Adipose tissue (tissue), 3 donors: ENCODE data around the gene CGNL1. TPM values are rescaled to one million over a fixed set of nuclear protein-coding genes. Genes with fewer than 3 reads are reported as not detected.

Experiments used
- H3K27ac ChIP-seq: one replicate; pipeline ENCODE4 v1.5.1; 2013; ENCODE audit warnings: low read depth, low read length
- WGBS, 3 donors: extraction: QIAGEN DNeasy Blood & Tissue Kit; methylation state at CpG; one replicate each; pipeline ENCODE4 v1.1.7; 2013; 5-methylcytosine and 5-hydroxymethylcytosine counted together
- polyA plus RNA-seq, 3 donors: library from polyadenylated mRNA; stranded (reverse); fragments of 200-250 nt; gene quantifications; one replicate each; pipeline ENCODE4 v1.2.3, GENCODE V29; 2013
- donor health status: healthy with polysubstance abuse.
- donor health status: Bipolar disorder and iron deficiency.
- donor health status: healthy.

CGNL1 gene
- polyA plus RNA-seq, 3 donors: 2.2 to 12.9 (median 10.3) TPM

DNA sequence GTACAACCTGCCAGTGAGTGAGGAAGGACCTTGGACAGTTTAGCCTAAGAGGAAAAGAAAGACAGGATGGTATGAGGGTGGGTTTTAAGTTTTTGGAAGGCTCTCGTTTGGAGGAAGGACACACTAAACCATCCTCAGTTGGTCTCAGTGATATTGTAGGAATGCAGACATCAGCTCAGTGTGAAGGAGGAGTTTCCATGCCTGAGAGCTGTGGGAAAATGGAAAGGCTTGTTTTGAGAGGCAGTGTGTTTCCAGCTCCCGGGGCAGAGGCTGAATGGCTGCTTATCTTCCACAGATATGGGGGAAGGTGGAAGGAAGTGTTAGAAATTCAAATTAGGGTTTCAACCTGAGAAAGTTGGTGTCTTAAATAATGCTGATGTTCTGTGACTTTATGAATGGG, 125.8 kb downstream of the CGNL1 start:
- WGBS, 3 donors: 18 to 62% (median 59%) methylated on average over 2 of the region's 2 CpGs
- H3K27ac ChIP-seq: no peak overlapping the region

DNA sequence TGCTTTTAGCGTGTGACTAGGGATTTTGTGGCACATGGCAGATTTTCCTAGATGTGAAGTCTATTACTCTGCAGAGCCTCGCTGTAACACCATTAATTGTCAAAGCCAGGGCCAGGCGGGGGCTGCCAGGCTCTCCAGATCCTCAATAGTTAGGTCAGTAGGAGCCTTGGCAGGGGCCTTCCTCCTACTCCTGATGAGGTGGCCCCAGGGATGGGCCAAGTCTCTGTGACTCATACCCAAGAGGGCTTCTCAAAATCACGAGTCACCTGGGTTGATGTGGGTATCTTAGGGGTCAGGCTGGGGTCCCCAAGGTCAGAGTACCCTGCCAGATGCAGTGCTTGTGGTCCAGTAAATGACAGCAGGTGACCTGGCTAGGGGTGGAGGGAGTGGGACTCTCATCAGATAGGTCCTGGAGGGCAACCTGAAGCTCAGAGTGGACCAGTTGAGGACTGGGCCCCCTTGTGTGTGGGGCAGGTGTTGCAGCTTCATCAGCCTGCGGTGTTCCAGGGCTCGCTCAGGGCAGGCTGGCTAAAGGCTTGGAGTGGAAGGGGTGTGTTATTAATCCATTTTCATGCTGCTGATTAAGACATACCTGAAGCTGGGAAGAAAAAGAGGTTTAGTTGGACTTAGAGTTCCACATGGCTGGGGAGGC, 126.9 kb downstream of the CGNL1 start:
- 91 to 96% (median 94%) methylated on average over 6 of the region's 6 CpGs for WGBS, 3 donors
- H3K27ac ChIP-seq: no peak overlapping the region

DNA sequence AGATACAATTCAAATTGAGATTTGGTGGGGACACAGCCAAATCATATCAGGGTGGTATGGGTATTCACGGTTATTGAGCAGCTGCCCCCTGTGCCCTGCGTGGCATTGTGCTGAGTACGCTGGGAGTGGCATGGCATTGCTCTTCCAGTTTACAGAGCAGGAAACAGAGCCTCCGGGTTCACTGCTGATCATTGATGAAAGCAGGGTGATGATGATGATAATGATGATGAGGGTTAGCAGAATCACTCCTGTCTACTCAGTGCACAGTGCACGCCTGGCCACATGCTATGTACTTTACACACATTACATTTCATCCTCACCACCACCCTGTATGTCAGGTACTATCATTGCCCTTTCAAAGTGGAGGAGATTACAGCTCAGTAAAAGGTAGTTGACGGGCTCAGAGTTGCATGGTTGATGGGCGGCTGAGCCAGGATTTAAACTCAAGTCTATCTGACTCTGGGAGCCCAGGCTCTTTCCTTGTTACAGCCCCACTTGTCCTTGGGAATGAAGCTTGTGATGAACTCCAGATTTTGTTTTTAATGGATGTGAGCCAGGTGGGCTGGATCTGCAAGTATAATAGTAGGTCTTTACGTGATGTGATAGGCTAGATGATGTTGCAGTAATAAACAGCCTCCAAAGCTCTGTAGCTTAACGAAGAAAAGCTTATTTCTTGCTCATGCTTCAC, 127.8 kb downstream of the CGNL1 start:
- H3K27ac ChIP-seq: no peak overlapping the region

DNA sequence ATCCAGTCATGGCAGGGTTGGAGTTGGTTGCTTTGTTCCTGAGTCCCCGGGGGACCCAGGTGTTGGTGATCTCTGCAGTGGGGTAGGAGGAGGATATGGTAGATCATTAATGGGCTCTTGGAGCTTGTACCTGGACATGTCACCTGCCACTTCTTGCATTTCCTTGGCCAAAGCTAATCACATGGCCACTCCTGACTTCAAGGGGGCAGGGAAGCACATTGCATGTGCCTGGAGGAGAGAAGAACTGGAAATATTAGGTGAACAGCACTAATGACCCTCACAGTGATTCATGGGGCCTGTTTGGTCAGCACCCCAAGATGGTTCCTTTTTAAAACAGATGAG, 128.3 kb downstream of the CGNL1 start:
- no peak overlapping the region for H3K27ac ChIP-seq
- whole genome bisulfite sequencing, 3 donors: 16 to 72% (median 65%) methylated on average over 1 of the region's 1 CpG

More for the DNA sequence above, 127.8 kb downstream of the CGNL1 start:
- WGBS, 3 donors: 63 to 89% (median 88%) methylated on average over 9 of the region's 9 CpGs

DNA sequence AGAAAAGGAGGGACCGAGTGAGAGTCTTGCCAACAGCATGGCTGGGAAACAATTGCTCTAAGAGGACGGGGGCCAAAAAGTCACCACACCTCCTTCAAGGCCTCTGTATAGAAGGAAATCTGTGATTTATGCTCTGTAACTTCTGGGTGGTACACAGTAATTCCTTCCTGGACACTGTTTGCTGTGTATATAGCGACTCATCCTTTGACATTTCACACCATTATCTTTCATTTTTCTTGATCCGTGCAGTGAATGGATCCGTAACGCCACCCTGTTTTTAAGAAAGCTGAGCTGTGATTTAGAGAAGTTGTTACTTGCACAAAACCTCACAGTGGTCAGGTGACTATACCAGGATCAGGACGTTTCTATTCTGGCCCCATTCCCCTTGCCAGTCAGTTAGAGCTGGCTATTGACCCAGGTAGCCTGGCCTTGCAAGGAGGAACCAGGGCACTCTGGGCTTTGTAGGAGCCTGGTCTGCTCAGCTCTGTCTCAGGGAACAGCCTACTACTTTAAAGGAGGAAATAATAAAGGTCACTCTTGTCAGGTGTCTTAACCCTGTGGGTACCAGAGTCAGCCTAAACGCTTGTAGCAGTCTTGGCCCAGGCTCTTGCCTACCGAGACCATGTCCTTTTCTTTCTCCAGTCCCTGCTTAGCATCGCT, 128.9 kb downstream of the CGNL1 start:
- WGBS, 3 donors: 60 to 82% (median 80%) methylated on average over 10 of the region's 10 CpGs
- no peak overlapping the region for H3K27ac ChIP-seq

DNA sequence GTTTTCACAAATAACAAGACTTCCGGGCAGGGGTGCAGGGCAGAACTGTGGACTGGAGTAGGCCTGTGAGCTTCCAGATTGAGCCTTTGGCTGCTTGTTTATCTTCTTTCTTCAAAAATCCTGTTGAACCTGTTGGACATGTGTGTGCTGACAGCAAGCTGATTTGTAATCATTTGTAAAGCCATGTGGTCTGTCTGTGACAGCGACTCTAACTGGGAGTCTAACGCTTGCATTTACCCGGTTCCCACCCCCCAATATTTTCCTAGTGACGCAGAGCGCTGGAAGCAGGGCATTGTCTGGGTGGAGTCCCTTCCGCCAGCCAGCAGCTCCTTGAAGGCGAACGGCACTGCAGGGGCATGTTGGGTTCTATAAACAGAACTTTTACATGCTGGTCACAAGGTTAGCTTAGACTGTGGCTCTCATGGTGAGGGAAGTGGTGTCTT, 129.7 kb downstream of the CGNL1 start:
- WGBS, 3 donors: 23 to 90% (median 80%) methylated on average over 9 of the region's 9 CpGs
- no peak overlapping the region for H3K27ac ChIP-seq

DNA sequence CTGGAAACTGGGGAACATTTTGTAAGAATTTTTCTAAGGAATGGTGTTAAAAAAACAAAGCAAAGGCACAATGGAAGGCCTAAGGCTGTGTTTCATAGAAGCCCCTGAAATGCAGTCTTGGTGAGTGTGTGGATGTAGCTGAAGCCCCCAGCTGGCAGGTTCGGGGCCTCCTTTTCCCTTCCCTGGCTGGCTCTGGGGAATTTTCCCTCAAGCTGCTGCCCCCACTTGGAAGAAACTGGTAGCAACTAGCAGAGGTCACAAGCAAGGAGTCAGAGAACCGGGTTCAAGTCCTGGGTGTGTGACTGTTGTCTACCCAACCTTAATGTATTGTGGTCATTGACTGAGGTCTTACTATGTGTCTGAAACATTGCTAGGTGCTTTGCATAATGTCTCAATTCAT, 130.1 kb downstream of the CGNL1 start:
- no peak overlapping the region for H3K27ac ChIP-seq
- WGBS, 3 donors: 48 to 92% (median 75%) methylated on average over 2 of the region's 2 CpGs

DNA sequence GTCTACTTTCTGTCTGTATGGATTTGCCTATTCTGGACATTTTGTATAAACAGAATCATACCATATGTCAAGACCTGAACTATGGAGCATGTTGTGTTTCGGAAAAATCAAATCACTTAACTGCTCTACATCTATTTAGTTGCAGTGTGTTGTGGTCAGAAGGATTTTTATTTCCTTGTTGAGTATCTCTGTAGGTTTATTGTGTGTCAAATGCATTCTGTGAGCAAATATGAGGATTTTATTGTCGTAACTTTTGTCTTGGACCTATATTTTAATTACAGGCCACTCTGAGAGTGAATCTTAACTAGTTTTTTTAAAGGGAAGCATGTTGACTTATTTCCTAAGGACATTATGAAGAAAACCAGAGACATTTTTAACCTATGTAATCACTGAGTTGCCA, 130.8 kb downstream of the CGNL1 start:
- H3K27ac ChIP-seq: no peak overlapping the region
- 84 to 93% (median 87%) methylated on average over 2 of the region's 2 CpGs for WGBS, 3 donors

DNA sequence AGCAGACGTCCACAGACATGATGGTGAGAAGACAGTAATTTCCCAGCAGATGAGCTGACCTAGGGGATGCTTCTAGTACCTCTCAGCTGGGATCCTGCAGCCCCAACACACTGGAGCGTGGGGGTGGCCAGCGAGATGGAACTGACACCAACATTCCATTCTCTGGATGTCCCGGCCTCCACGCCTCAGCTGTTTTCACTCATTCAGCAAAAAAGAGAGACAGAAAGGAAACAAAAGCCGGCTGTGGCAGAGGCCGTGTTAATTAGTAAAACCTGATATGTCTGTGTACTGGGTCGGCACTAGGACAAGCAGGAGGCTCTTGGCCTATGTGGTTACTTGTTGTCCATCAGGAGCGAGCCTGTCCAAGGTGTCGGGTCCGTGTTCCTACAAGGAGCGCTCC, 132.8 kb downstream of the CGNL1 start:
- WGBS, 3 donors: 70 to 82% (median 77%) methylated on average over 12 of the region's 12 CpGs
- H3K27ac ChIP-seq: no peak overlapping the region

DNA sequence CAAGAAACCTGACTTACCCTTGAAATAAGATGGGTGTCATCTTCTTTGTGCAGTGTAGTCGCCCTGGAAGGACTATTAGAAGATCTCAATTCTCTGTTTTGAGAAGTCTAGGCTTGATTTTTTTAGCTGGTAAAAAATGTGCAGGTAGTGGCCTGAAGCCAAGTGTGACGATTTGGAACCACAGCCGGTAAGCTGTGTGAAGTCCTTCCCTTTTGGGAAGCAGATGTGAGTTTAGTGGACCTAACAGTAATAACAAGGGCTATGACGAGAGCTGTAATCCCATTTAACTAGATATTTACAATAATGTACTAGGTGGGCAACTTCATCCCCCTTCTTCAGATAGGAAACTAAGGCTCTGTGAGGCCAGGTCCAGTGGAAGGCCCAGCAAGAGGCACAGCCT, 133.7 kb downstream of the CGNL1 start:
- no peak overlapping the region for H3K27ac ChIP-seq
- 31 to 50% (median 47%) methylated on average over 4 of the region's 4 CpGs for WGBS, 3 donors

DNA sequence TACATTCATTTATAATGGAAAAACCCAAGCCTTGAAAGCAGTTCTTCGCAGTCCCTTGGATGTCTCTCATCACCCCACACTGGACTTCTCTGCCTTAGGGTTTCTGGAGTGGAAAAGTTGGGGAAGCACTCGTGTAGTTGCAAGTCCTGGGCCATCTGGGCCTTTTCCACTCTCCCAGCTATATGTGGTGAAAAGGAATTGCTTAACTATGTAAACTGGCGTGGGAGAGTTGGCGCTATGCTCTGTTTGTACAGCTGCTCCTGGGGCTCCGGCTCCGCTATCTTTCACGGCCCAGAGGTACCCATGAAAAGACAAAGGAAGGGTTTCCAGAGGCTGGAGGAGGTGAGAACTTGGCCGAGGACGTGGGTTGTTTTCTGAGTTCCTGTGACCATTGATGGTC, 134.3 kb downstream of the CGNL1 start:
- 39 to 88% (median 85%) methylated on average over 9 of the region's 9 CpGs for WGBS, 3 donors
- H3K27ac ChIP-seq: no peak overlapping the region

DNA sequence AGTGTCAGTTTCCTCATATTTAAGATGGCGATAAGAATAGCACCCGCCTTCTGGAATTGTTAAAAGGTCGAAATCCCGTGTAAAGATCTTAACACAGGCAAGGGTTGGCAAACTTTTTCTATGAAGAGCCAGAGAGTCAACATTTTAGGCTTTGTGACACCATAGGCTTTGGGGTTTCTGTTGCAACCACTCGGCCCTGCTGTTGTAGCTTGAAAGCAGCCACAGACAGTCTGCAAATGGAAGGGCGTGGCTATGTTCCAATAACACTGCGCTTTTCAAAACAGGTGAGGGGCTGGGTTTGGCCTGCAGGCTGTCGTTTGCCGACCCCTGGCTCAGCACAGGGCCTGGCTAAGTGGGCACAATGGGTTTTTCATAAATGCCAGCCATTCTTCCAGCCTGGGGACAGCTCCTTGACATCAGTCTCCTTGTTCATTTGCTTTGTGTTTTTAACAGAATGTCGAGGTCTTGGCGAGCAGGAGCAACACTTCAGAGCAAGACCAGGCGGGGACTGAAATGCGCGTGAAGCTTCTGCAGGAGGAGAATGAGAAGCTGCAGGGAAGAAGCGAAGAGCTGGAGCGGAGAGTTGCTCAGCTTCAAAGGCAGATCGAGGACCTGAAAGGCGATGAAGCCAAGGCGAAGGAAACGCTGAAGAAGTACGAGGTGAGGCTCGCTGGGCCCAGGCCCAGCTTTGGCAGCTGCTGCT, 140.2 kb downstream of the CGNL1 start:
- 80 to 85% (median 81%) methylated on average over 22 of the region's 22 CpGs for WGBS, 3 donors
- no peak overlapping the region for H3K27ac ChIP-seq

DNA sequence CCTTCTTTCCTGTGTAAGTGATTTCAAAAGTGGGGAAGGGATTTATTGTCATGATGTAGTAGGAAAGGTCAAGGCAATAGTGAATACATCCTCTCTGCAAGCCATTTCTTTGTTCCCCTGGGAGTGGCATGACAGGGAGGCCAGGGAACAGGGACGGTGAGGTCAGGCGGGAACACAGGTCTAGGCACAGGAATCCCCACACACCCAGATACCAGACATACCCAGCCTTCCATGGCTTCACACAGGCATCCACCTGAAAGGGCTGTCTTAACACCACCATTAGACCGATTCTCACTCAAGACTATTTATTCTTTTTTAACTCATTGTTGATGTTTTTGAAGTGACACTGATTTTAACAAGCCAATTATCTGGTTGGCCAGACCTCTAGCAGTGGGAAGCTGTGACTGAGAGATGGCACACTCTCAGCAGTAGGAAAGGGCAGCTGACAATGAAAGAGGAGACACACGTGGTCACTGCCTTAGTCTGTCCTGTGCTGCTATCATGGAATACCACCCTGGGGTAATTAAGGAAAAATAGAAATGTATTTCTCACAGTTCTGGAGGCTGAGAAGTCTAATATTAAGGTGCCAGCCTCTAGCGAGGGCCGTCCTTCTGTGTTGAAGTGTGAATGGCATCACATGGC, 140.8 kb downstream of the CGNL1 start:
- H3K27ac ChIP-seq: no peak overlapping the region

DNA sequence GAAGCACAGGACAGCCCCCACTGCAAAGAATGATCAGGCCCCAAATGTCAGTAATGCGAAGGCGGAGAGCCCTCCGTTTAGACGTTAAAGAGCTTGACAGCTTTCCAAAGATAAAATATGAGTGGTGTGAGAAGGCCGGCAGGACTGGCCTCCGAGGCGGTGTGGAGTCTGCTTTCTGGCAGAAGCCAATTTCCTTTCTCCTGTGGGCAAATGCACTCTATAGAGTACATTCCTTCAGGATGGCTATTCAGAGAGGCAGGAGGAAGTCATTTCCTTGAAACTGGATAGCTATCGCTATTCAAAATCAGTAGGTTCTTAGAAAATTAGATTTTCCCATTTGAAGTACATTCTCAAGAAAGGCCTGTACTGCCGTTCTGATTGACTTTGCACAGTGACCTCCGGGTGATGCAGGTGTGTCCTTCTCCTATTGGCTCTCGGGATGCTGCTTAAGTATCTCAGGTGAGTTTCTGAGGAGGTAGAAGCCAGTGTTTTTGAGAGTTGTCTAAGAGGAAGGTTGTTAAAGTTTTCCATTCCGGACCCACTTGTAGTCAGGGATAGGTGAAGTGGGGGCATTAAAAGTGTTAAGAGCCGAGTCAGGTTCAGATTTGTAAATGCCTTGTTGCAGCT, 142.6 kb downstream of the CGNL1 start:
- H3K27ac ChIP-seq: no peak overlapping the region
- WGBS, 3 donors: 65 to 83% (median 82%) methylated on average over 13 of the region's 13 CpGs

More for the DNA sequence above, 140.8 kb downstream of the CGNL1 start:
- 80 to 88% (median 82%) methylated on average over 6 of the region's 6 CpGs for WGBS, 3 donors

DNA sequence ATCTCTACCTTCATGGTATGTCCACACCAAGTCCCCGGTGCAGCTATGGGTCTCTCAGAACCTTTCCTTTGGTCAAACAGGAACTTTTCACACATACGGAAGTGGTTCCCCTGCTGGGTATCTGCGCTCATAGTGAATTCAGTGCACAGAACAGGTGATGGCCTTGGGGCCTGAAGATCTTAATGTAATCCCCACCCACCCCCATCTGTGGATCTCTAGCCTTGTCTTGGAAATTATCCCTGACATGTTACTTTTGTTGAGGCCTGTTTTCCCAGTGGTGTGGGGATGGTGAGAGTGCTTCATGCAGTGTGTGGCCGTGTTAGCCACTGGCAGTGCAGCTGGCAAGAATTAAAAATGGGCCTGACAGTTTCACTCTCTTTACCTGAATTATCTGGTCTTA, 143.5 kb downstream of the CGNL1 start:
- WGBS, 3 donors: 73 to 95% (median 95%) methylated on average over 4 of the region's 4 CpGs
- no peak overlapping the region for H3K27ac ChIP-seq

DNA sequence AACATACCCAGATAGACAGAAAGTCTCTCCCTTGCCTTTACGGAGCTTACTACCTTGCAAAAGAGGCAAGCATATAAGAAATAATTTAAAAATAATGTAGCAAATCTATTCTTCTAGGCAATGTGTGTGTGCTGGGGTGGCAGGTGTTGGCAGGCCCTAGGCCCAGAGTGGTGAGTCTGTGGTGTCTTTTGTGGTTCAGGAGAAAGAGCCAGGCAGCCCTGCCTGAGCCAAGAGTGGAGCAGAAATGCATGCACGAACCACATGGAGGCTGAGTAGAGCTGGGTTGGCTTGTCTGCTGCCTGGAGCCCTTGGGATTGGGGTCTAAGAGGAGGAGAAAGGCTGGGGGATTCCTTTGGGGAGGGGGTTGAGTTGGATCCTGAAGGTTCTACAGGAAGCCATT, 145.2 kb downstream of the CGNL1 start:
- 83 to 89% (median 84%) methylated on average over 2 of the region's 2 CpGs for WGBS, 3 donors
- no peak overlapping the region for H3K27ac ChIP-seq

DNA sequence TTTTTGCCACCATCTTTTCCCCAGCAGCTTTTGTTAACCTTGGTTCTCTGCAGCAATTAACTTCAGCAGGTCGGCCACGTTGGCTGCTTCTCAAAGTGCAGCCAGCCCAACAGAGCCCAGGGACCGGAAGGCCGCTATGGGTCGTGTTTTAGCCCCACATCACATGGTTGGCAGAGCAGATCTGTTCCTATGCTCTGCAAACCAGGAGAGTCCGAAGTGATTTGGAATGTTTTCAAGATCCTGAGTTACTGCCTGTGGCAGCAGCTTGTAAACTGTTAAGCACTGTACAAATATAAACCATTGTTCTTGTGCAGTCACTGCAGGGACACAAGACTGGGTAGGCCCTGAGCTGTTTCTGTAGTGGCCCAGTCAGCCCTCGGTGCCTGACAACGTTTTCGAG, 145.8 kb downstream of the CGNL1 start:
- no peak overlapping the region for H3K27ac ChIP-seq
- WGBS, 3 donors: 37 to 89% (median 80%) methylated on average over 9 of the region's 9 CpGs

DNA sequence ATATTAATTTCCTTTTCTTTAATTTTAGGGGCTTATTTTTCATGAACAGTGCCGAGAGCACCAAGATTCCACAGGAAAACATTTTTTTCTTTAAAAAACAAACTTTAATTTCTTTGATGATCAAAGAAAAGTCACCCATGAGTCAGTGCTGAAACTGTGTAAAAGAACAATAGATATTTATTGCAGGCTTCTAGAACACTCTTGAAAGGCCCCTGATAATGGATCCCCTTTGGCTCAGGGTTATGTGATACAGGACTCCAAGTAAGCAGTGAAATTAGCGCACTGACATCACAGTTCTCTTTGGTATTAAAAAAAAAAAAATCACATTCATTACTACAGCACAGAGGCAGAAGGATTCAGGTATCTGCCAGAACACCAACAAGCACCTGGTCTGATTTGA, 149.3 kb downstream of the CGNL1 start:
- H3K27ac ChIP-seq: no peak overlapping the region
- 92 to 93% (median 92%) methylated on average over 2 of the region's 2 CpGs for WGBS, 3 donors
